ENCODE data around the gene C5orf58.

DNA sequence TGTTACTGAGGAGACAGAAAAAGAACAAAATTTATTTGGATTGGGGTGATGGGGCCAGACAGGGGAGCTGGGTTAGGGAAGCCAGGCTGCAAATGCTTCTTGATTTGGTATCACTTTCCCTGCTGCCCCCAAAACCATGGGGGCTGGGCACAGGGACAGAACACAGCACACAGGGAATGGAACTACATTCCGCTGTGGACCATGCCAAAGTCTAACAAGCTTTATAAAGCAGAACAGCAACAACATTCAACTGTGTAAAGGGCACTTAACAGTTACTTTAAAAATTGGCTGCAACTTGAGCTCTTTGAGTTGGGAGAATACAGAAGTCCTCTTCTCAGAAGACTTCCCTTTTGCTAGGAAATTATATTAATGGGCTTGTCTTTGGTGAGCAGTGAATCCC, 23.8 kb downstream of the C5orf58 start:
- no peak for TF ChIP-seq ZNF274 (IDR thresholded peaks at IDR 0.05; ENCODE audit: borderline replicate concordance, low read depth, low read length)
- no peak for TF ChIP-seq BHLHE40 (IDR thresholded peaks at IDR 0.05; ENCODE audit: low read length)
- no peak for TF ChIP-seq NCOA4 (IDR thresholded peaks at IDR 0.05; ENCODE audit: partially characterized antibody)
- TF ChIP-seq, protein P1, sequence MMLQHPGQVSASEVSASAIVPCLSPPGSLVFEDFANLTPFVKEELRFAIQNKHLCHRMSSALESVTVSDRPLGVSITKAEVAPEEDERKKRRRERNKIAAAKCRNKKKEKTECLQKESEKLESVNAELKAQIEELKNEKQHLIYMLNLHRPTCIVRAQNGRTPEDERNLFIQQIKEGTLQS (IDR thresholded peaks at IDR 0.05): no peak
- TF ChIP-seq, protein P1 (CRISPR knock-in tag; conservative IDR thresholded peaks at IDR 0.05): no peak
- no peak for TF ChIP-seq POU5F1 (IDR thresholded peaks at IDR 0.05; ENCODE audit: borderline replicate concordance, low read depth, low read length, partially characterized antibody)
- TF ChIP-seq TCF7L2 (IDR thresholded peaks at IDR 0.05; ENCODE audit: low read depth, low read length): no peak
- no peak for TF ChIP-seq TBL1XR1 (IDR thresholded peaks at IDR 0.05; ENCODE audit: low read length in 2 of 2)
